Thoracic aorta (tissue), 2 donors: ENCODE measurements around the gene PAPPA2. TPM values are rescaled to one million over a fixed set of nuclear protein-coding genes. Genes with fewer than 3 reads are reported as not detected.

Experiments used
- ATAC-seq: fragments of 150-250 bp; one replicate; pipeline ENCODE4 v1.8.0; 2017; ENCODE audit warnings: low read depth; ENCODE audit not compliant: insufficient number of reproducible peaks, low FRiP score
- DNase-seq: peaks from one replicate; pipeline ENCODE4 v3.0.0-alpha.2; 2020; ENCODE audit warnings: low spot score
- H3K27ac ChIP-seq, 2 donors: fragments of 200-600 bp; sonication (generic); 1 replicate in 1 of 2; 2 replicates in 1 of 2; pipeline ENCODE4 v1.5.1; 2016; ENCODE audit warnings: mild to moderate bottlenecking in 2 of 2, moderate library complexity in 2 of 2
- H3K27me3 ChIP-seq: fragments of 200-600 bp; sonication (generic); replicated peaks from 2 replicates; pipeline ENCODE4 v1.6.0; 2016; ENCODE audit warnings: mild to moderate bottlenecking; ENCODE audit not compliant: insufficient read depth
- H3K36me3 ChIP-seq: fragments of 200-600 bp; sonication (generic); one replicate; pipeline ENCODE4 v1.5.1; 2016
- H3K4me1 ChIP-seq, 2 donors: fragments of 200-600 bp; sonication (generic); 1 replicate in 1 of 2; 2 replicates in 1 of 2; pipeline versions ENCODE4 v1.5.1 to v1.6.0; 2016; ENCODE audit warnings: low read depth in 2 of 2, mild to moderate bottlenecking in 1 of 2; ENCODE audit not compliant: control insufficient read depth in 1 of 2
- H3K4me3 ChIP-seq: fragments of 200-600 bp; sonication (generic); 2 replicates; pipeline ENCODE4 v1.5.1; 2016; ENCODE audit warnings: mild to moderate bottlenecking
- H3K9me3 ChIP-seq: fragments of 200-600 bp; sonication (generic); 2 replicates; pipeline ENCODE4 v1.5.1; 2016
- CTCF ChIP-seq: fragments of 200-600 bp; sonication (generic); IDR thresholded peaks from one replicate; pipeline ENCODE4 v1.5.1; 2019; ENCODE audit warnings: antibody characterized with exemption
- total RNA-seq, 2 donors: library from RNA; depleted of rRNA; stranded (reverse); fragments of >200 nt; gene quantifications; one replicate each; pipeline versions ENCODE4 v1.1.0 to v1.2.3, GENCODE V29; 2016

PAPPA2 gene
- total RNA-seq, 2 donors from 2014 or later: 1.1 to 2.0 TPM

- no peaks in the 10 kb centered on the region for H3K27me3 ChIP-seq
- no peaks in the 10 kb centered on the region for H3K36me3 ChIP-seq
- DNase-seq (no peak), ATAC-seq (peak; percentile 58)
- no peak overlapping the region for H3K4me3 ChIP-seq
- no peaks in the 10 kb centered on the region for H3K9me3 ChIP-seq
- peaks cover 11 to 18% of the 10 kb centered on the region in 2 donors for H3K4me1 ChIP-seq
- peak overlapping the region in 1 of 2 donors; percentile 52 for H3K27ac ChIP-seq
- no peak for TF ChIP-seq CTCF
Measured at GRCh38 chr1:176567190-176567794, 104.3 kb downstream of the PAPPA2 start.

- no peaks in the 10 kb centered on the region for H3K27me3 ChIP-seq
- TF ChIP-seq CTCF: no peak
- no peaks in the 10 kb centered on the region for H3K9me3 ChIP-seq
- peaks cover 11 to 18% of the 10 kb centered on the region in 2 donors for H3K4me1 ChIP-seq
- no peak overlapping the region for H3K4me3 ChIP-seq
- no peak for DNase-seq
- no peaks in the 10 kb centered on the region for H3K36me3 ChIP-seq
- no peak overlapping the region for H3K27ac ChIP-seq
- ATAC-seq: no peak
Measured at GRCh38 chr1:176568185-176568584, 105.2 kb downstream of the PAPPA2 start.

- DNase-seq: no peak
Measured at GRCh38 chr1:176574756-176575155, 111.8 kb downstream of the PAPPA2 start.

GRCh38 chr1:176575991-176576390 is 113.0 kb downstream of the PAPPA2 start:
- Histone ChIP-seq H3K27ac (no peak overlapping the region), H3K36me3 (no peaks in the 10 kb centered on the region), H3K4me1 (peaks cover 12 to 28% of the 10 kb centered on the region in 2 donors), H3K9me3 (no peaks in the 10 kb centered on the region), H3K27me3 (no peaks in the 10 kb centered on the region), H3K4me3 (no peak overlapping the region)
- ATAC-seq (no peak), DNase-seq (no peak)
- no peak for TF ChIP-seq CTCF

More at GRCh38 chr1:176574756-176575155, 111.8 kb downstream of the PAPPA2 start:
- no peaks in the 10 kb centered on the region for H3K27me3 ChIP-seq
- H3K27ac ChIP-seq: no peak overlapping the region
- no peak overlapping the region for H3K4me3 ChIP-seq
- no peak for ATAC-seq
- TF ChIP-seq CTCF: no peak
- peaks cover 12 to 28% of the 10 kb centered on the region in 2 donors for H3K4me1 ChIP-seq
- no peaks in the 10 kb centered on the region for H3K9me3 ChIP-seq
- H3K36me3 ChIP-seq: no peaks in the 10 kb centered on the region

- Histone ChIP-seq H3K27ac (no peak overlapping the region), H3K36me3 (no peaks in the 10 kb centered on the region), H3K27me3 (no peaks in the 10 kb centered on the region), H3K4me3 (no peak overlapping the region), H3K9me3 (no peaks in the 10 kb centered on the region), H3K4me1 (peaks cover 12 to 28% of the 10 kb centered on the region in 2 donors)
- DNase-seq (no peak), ATAC-seq (no peak)
- TF ChIP-seq CTCF: no peak
Measured at GRCh38 chr1:176576670-176577069, 113.7 kb downstream of the PAPPA2 start.
